GM19238 (cell line): Measurements from ENCODE around the gene IFT57.

ENCODE experiments used
- DNase-seq: peaks from one replicate; pipeline ENCODE4 v3.0.0; 2011; ENCODE audit warnings: low spot score; ENCODE audit not compliant: insufficient read length

Gene IFT57

GRCh38 chr3:108125550-108126071, 96.6 kb downstream of the IFT57 start:
- DNase-seq: peak; percentile 10

DNA sequence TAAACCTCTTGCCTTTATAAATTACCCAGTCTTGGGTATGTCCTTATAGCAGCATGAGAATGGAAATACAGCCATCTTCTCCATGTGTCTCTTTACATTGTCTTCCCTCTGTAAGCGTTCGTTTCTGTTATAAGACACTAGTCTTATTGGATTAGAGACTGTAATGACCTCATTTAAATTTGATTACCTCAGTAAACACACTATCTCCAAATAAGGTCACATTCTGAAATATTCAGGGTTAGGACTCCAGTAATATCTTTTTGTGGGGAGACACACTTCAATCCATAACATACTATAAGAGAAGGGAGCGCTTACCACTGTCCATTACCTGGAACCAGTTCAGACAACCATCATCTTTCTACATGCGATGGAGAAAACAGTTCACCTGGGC, 97.1 kb downstream of the IFT57 start:
- DNase-seq: no peak

GRCh38 chr3:108124337-108125152, 97.7 kb downstream of the IFT57 start:
- peak; percentile 50 for DNase-seq

DNA sequence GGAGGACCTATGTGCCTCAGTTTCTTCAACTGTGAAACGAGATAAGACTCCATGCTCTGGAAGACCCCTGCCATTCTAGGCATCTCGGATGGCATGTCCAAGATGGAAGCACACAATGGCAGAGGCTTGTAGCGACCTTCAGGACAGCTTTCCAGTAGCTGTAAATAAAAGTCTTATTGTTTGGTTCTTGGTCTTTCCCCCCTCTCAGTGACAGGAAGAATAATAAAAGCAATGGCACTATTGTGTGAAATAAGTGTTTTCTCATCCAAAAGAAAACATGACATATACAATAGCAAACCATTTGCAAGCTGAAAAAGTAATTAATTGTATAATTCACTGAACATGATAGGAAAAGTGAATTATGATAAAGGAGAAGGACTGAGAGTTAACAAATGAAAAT, 98.9 kb downstream of the IFT57 start:
- no peak for DNase-seq

- no peak for DNase-seq
Measured at GRCh38 chr3:108122276-108122675, 99.9 kb downstream of the IFT57 start.

GRCh38 chr3:108119398-108120104, 102.7 kb downstream of the IFT57 start:
- DNase-seq: no peak

DNA sequence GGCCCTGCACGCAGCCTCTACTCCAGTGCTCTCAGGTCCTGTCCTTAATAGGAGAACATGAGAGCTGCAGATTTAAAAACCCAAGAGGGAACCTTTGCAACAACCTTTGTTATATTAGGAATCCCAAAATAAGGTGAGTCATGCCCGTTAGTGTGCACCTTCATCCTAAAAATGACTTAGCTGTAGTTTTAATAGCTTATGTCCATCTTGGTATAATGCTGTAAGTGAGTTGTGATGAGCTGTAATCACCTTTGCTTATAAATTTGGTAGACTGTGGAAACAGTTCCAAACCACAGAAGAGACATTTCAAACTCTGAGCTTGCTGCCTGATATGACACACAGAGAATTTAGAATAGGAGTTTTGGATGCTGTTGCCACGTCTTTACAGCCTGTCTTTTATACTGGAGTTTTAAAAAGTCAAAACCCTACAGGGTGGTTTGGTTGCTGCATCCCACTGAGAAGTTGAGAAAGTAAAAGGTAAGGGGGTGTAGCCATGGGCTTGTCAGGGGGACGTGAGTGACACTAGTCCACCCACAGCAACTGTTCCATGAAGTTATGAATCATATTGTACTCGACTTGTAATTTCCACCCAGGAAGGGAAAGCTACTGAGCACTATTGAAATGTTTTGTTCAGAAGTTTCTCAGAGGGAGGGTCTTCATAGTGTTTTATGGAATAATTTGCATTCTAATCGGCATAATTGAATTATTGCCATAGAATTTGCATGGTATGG, 104.0 kb downstream of the IFT57 start:
- no peak for DNase-seq

DNA sequence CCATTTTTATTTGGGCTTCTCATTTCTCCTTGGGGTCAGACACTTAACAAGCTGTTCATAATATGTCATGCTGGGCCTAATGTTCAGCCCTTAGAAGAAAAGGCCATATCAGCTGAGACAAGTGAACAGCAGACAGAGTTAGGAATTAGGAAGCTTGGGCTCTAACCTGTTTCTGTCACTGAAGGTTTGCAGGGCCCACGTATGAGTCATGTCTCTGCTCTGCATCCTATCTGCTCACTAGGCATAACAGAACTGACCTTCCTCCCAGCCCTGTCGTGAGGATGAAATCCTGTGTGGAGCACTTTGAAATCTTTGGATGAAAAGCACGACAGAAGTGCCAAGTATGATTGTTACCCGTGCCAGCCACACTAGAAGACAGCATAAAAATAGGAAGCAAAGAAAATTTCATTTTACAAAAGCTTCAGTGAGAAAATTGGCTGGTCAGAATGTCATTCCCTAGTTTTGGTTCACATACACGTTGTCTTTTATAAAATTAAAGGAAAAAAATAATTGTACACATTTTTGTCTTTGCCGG, 104.9 kb downstream of the IFT57 start:
- no peak for DNase-seq

DNA sequence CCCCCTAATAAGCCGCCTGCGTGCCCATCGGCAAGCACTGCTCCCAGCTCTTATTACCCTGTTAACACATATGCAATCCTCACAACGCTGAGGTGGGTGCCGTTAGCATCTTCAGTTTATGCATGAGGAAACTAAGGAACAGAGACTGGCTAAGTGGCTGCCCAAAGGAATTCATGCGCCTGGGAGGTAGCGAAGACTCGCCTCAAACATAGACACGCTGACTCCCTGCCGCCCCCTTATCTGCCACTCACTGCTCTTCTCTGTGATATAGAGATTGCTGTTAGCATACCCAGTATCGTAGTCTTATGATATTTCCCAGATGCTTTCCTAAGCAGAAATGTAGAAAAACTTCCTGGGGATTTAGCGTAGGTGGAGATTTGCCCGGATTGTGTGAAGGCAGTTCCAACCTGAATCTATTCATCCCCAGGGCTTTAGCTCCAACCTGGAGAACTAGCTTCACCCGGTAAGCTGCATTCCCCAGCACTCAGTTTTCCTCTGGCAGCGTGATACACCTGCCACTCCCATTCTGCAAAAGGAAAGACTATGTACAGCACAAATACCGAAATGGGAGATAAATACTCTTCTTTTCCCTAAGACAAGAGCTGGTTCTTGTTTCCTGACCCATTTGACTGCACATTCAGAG, 107.7 kb downstream of the IFT57 start:
- DNase-seq: no peak

GRCh38 chr3:108113975-108114374, 108.2 kb downstream of the IFT57 start:
- no peak for DNase-seq

GRCh38 chr3:108110934-108111333, 111.3 kb downstream of the IFT57 start:
- no peak for DNase-seq
